SU-DHL-6 (cell line): ENCODE data around the gene TP53AIP1.

Source experiments
- H2AFZ ChIP-seq: fragments of 200-600 bp; sonication (generic); 2 replicates; pipeline ENCODE4 v1.6.1; 2014; ENCODE audit warnings: low read depth, mild to moderate bottlenecking, moderate library complexity, mixed read lengths, antibody characterized with exemption, low read length; ENCODE audit not compliant: severe bottlenecking
- H3F3A ChIP-seq: fragments of 200-600 bp; shearing (Covaris generic); 2 replicates; pipeline ENCODE4 v1.6.0; 2016; ENCODE audit warnings: antibody characterized with exemption, mild to moderate bottlenecking; ENCODE audit not compliant: insufficient read depth
- H3K27ac ChIP-seq: fragments of 200-600 bp; sonication (generic); 2 replicates; pipeline ENCODE4 v1.5.1; 2016; ENCODE audit warnings: low read depth, mild to moderate bottlenecking, low read length, moderate library complexity, mixed read lengths
- H3K27me3 ChIP-seq: fragments of 200-600 bp; sonication (generic), shearing (Covaris generic); 2 replicates; pipeline ENCODE4 v1.6.0; 2014; ENCODE audit warnings: mild to moderate bottlenecking, low read length
- H3K36me3 ChIP-seq: fragments of 200-600 bp; sonication (generic); 2 replicates; pipeline ENCODE4 v1.6.1; 2014; ENCODE audit warnings: mild to moderate bottlenecking, low read length, mixed read lengths
- H3K4me2 ChIP-seq: fragments of 300-600, 200-600 bp; shearing (Covaris generic), sonication (generic); 2 replicates; pipeline ENCODE4 v1.6.0; 2014; ENCODE audit warnings: low read length, low read depth, mild to moderate bottlenecking; ENCODE audit not compliant: poor library complexity, severe bottlenecking
- H3K4me3 ChIP-seq: fragments of 200-600 bp; sonication (generic); 2 replicates; pipeline ENCODE4 v1.5.1; 2014; ENCODE audit warnings: antibody characterized with exemption, low read length, mild to moderate bottlenecking, mixed read lengths; ENCODE audit not compliant: insufficient read depth, poor library complexity, severe bottlenecking
- H3K79me2 ChIP-seq: fragments of 200-600 bp; sonication (generic); 2 replicates; pipeline ENCODE4 v1.6.1; 2014; ENCODE audit warnings: mild to moderate bottlenecking, low read length, moderate library complexity; ENCODE audit not compliant: insufficient read depth
- H3K9ac ChIP-seq: fragments of 200-600 bp; sonication (generic); 2 replicates; pipeline ENCODE4 v1.7.0; 2014; ENCODE audit warnings: mild to moderate bottlenecking, low read length
- H3K9me2 ChIP-seq: fragments of 200-600 bp; sonication (generic); replicated peaks from 2 replicates; pipeline ENCODE4 v1.6.1; 2014; ENCODE audit warnings: low read length; ENCODE audit not compliant: insufficient read depth
- H3K9me3 ChIP-seq: fragments of 200-600 bp; sonication (generic); 2 replicates; pipeline ENCODE4 v1.6.1; 2014; ENCODE audit warnings: low read length, mixed read lengths; ENCODE audit not compliant: insufficient read depth
- H4K20me1 ChIP-seq: fragments of 200-600 bp; sonication (generic); 2 replicates; pipeline ENCODE4 v1.6.1; 2014; ENCODE audit warnings: low read depth, mild to moderate bottlenecking, antibody characterized with exemption, low read length, moderate library complexity, mixed read lengths
- EZH2phosphoT487 ChIP-seq: fragments of 200-600 bp; sonication (generic), shearing (Covaris generic); conservative IDR thresholded peaks from 2 replicates; pipeline ENCODE4 v1.6.1; 2018; ENCODE audit warnings: mild to moderate bottlenecking, antibody characterized with exemption, low read length, moderate library complexity, mixed read lengths
- TF ChIP-seq, protein P1 (sequence below): fragments of 200-600 bp; sonication (generic); IDR thresholded peaks from one replicate; pipeline ENCODE4 v1.5.1; 2017; ENCODE audit warnings: antibody characterized with exemption, mild to moderate bottlenecking, low read length, moderate library complexity; ENCODE audit not compliant: insufficient read depth, poor library complexity, severe bottlenecking

Gene TP53AIP1

DNA sequence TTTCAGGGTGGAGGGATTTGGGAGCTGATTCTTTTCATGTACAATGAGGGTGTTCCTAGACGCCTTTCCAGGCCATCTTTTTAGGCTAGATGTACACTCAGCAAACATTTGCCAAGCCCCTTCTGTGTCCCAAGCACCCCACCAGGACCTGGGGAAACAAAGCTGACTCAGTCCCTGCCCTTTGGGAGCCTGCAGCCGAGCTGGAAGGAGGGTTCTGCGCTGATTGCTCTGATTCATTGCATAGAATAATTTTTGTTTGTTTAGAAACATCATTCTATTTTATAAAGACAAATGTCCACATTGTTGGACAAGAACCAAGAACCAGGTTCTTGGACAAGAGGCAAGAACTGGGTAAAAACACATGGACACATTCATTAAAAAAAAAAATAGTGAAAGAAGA, 16.7 kb downstream of the TP53AIP1 start:
- no peaks in the 10 kb centered on the region for H3K27me3 ChIP-seq
- H3K4me2 ChIP-seq, result no peak overlapping the region
- no peaks in the 10 kb centered on the region for H3K9me3 ChIP-seq
- no peaks in the 10 kb centered on the region for H3F3A ChIP-seq
- H3K9me2 ChIP-seq, result no peaks in the 10 kb centered on the region
- H3K36me3 ChIP-seq, result no peaks in the 10 kb centered on the region
- H4K20me1 ChIP-seq, result no peaks in the 10 kb centered on the region
- no peak overlapping the region for H3K4me3 ChIP-seq
- no peak overlapping the region for H2AFZ ChIP-seq
- TF ChIP-seq, protein P1, sequence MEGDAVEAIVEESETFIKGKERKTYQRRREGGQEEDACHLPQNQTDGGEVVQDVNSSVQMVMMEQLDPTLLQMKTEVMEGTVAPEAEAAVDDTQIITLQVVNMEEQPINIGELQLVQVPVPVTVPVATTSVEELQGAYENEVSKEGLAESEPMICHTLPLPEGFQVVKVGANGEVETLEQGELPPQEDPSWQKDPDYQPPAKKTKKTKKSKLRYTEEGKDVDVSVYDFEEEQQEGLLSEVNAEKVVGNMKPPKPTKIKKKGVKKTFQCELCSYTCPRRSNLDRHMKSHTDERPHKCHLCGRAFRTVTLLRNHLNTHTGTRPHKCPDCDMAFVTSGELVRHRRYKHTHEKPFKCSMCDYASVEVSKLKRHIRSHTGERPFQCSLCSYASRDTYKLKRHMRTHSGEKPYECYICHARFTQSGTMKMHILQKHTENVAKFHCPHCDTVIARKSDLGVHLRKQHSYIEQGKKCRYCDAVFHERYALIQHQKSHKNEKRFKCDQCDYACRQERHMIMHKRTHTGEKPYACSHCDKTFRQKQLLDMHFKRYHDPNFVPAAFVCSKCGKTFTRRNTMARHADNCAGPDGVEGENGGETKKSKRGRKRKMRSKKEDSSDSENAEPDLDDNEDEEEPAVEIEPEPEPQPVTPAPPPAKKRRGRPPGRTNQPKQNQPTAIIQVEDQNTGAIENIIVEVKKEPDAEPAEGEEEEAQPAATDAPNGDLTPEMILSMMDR, result no peak
- no peak for TF ChIP-seq EZH2phosphoT487
- no peak overlapping the region for H3K27ac ChIP-seq
- no peak overlapping the region for H3K9ac ChIP-seq
- no peaks in the 10 kb centered on the region for H3K79me2 ChIP-seq

DNA sequence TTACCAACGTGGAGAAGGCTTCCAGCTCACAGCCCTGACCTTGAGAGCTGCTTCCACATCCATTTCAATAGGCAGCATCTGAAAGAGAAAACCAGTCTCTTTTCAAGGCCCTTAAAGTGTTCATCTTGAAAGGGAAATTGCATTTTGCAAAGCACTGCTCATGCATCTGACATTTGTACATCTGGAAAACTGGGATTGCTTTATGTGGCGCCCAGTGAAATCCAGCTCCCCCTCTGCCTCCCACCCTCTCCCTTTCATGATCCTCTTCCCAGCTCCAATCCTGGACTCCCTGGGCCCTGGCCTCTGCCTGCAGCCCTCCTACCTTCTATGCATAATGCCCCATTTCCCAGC, 17.4 kb downstream of the TP53AIP1 start:
- Histone ChIP-seq H3K4me3 (no peak overlapping the region), H3K27me3 (no peaks in the 10 kb centered on the region), H4K20me1 (no peaks in the 10 kb centered on the region), H3K9ac (no peak overlapping the region), H3K9me3 (no peaks in the 10 kb centered on the region), H3F3A (no peaks in the 10 kb centered on the region), H3K9me2 (no peaks in the 10 kb centered on the region), H3K36me3 (no peaks in the 10 kb centered on the region), H3K27ac (no peak overlapping the region), H2AFZ (no peak overlapping the region), H3K79me2 (no peaks in the 10 kb centered on the region), H3K4me2 (no peak overlapping the region)
- TF ChIP-seq EZH2phosphoT487, result no peak

DNA sequence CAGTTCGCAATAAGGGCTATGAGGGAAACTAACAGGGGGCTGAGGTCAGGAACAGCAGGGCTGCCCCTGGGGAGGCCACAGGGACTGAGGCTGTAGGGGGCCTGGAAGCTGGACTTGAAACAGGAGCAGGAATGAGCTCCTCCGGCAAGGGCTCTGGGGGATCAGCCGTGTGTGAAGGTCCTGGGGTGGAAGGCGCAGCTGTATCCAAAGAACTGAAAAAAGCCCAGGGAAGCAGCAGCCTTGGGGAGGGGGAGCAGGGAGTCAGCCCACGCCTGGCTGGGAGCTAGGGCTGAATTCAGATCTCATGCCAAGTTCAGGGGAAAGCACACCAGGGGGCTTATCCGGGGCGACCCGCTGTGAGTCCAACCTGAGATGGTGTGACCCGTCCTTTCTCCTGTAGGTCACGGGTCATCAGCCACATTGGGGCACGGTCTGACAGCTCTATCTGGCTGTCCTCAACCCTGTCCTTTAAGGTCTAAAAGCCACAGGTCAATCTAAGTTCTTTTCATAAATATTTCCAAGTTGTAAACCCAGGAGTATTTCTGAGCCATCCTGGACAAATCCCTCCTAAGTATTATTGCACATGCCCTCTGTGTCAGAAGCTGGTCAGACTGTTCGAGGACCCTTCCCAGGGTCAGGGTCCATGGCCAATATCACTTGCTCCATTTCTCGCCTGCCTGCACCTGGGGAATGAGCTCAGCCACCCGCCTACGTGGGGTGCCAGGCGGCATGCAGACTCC, 18.0 kb downstream of the TP53AIP1 start:
- H3K27me3 ChIP-seq, result no peaks in the 10 kb centered on the region
- H3K9me2 ChIP-seq, result no peaks in the 10 kb centered on the region
- H3K9ac ChIP-seq, result no peak overlapping the region
- H3F3A ChIP-seq, result no peaks in the 10 kb centered on the region
- no peaks in the 10 kb centered on the region for H3K79me2 ChIP-seq
- no peak overlapping the region for H2AFZ ChIP-seq
- no peak overlapping the region for H3K4me3 ChIP-seq
- H3K36me3 ChIP-seq, result no peaks in the 10 kb centered on the region
- no peak for TF ChIP-seq EZH2phosphoT487
- TF ChIP-seq, protein P1, result no peak
- no peaks in the 10 kb centered on the region for H3K9me3 ChIP-seq
- no peaks in the 10 kb centered on the region for H4K20me1 ChIP-seq
- H3K27ac ChIP-seq, result no peak overlapping the region
- H3K4me2 ChIP-seq, result no peak overlapping the region

DNA sequence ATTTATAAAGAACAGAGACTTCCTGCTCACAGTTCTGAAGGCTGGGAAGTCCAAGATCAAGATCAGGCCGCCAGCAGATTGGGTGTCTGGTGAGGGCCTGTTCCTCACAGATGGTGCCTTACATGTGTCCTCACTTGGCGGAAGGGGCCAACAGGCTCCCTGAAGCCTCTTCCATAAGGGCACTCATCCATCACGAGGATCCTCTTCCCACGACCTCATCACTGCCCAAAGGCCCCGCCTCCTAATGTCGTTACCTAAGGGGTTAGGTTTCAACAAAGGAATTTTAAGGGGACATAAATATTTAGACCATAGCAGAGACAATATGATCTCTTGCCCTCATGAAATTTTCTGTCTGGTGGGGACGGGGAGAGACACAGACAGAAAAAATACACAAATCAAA, 18.6 kb downstream of the TP53AIP1 start:
- Histone ChIP-seq H3K9me3 (no peaks in the 10 kb centered on the region), H3K27ac (no peak overlapping the region), H3K36me3 (no peaks in the 10 kb centered on the region), H3K9me2 (no peaks in the 10 kb centered on the region), H3K4me2 (no peak overlapping the region), H3K4me3 (no peak overlapping the region), H2AFZ (no peak overlapping the region), H3K9ac (no peak overlapping the region), H3K27me3 (no peaks in the 10 kb centered on the region), H3K79me2 (no peaks in the 10 kb centered on the region), H3F3A (no peaks in the 10 kb centered on the region), H4K20me1 (no peaks in the 10 kb centered on the region)
- TF ChIP-seq, protein P1, result no peak
- TF ChIP-seq EZH2phosphoT487, result no peak
